Activated T-cell treated with anti-CD3 and anti-CD28 coated beads, Interleukin-2, amount 50 U/mL, for 24 hours (primary cell): Measurements from ENCODE around the gene TLR6.

Source experiments
- DNase-seq: peaks from one replicate; pipeline ENCODE4 v3.0.0-alpha.2; 2020
- H3K27ac Mint-ChIP-seq: 2 replicates; pipeline ENCODE4 v1.8.0; 2020; ENCODE audit warnings: mild to moderate bottlenecking, mixed read lengths
- H3K27me3 Mint-ChIP-seq: 2 replicates; pipeline ENCODE4 v1.8.0; 2020; ENCODE audit warnings: mixed read lengths
- H3K36me3 Mint-ChIP-seq: 2 replicates; pipeline ENCODE4 v1.8.0; 2020; ENCODE audit warnings: low read depth, mixed read lengths
- H3K4me1 Mint-ChIP-seq: 2 replicates; pipeline ENCODE4 v1.8.0; 2020; ENCODE audit warnings: low read depth, mixed read lengths
- H3K4me3 Mint-ChIP-seq: 2 replicates; pipeline ENCODE4 v1.8.0; 2020; ENCODE audit warnings: mild to moderate bottlenecking, moderate library complexity, mixed read lengths
- H3K9me3 Mint-ChIP-seq: 2 replicates; pipeline ENCODE4 v1.8.0; 2020; ENCODE audit warnings: mixed read lengths

The TLR6 gene

GRCh38 chr4:38857354-38858096, 908 bp upstream of the TLR6 start:
- H3K4me3 Mint-ChIP-seq: peak overlapping the region; percentile 62
- no peaks in the 10 kb centered on the region for H3K27me3 Mint-ChIP-seq
- DNase-seq: peak; percentile 61
- peaks cover 40% of the 10 kb centered on the region for H3K4me1 Mint-ChIP-seq
- no peaks in the 10 kb centered on the region for H3K9me3 Mint-ChIP-seq
- no peaks in the 10 kb centered on the region for H3K36me3 Mint-ChIP-seq
- H3K27ac Mint-ChIP-seq: peak overlapping the region; percentile 76

GRCh38 chr4:38856046-38856445, 571 bp downstream of the TLR6 start:
- no peak for DNase-seq
- Mint-ChIP-seq H3K4me3 (peak overlapping the region; percentile 77), H3K36me3 (no peaks in the 10 kb centered on the region), H3K9me3 (no peaks in the 10 kb centered on the region), H3K27me3 (no peaks in the 10 kb centered on the region), H3K27ac (peak overlapping the region; percentile 76), H3K4me1 (peaks cover 40% of the 10 kb centered on the region)

- Mint-ChIP-seq H3K27me3 (no peaks in the 10 kb centered on the region), H3K27ac (no peak overlapping the region), H3K4me1 (peaks cover 35% of the 10 kb centered on the region), H3K36me3 (no peaks in the 10 kb centered on the region), H3K9me3 (no peaks in the 10 kb centered on the region), H3K4me3 (peak overlapping the region; percentile 77)
- DNase-seq: no peak
These were observed 1.2 kb downstream of the TLR6 start for GRCh38 chr4:38855466-38855865.

GRCh38 chr4:38846015-38846414, 10.6 kb downstream of the TLR6 start:
- peaks cover 6% of the 10 kb centered on the region for H3K36me3 Mint-ChIP-seq
- H3K27ac Mint-ChIP-seq: no peak overlapping the region
- H3K4me3 Mint-ChIP-seq: no peak overlapping the region

GRCh38 chr4:38842994-38843393, 13.6 kb downstream of the TLR6 start:
- Mint-ChIP-seq H3K4me3 (no peak overlapping the region), H3K9me3 (no peaks in the 10 kb centered on the region), H3K36me3 (no peaks in the 10 kb centered on the region), H3K27ac (no peak overlapping the region), H3K4me1 (peaks cover 12% of the 10 kb centered on the region), H3K27me3 (no peaks in the 10 kb centered on the region)
- DNase-seq: no peak

More at GRCh38 chr4:38846015-38846414, 10.6 kb downstream of the TLR6 start:
- Mint-ChIP-seq H3K4me1 (no peaks in the 10 kb centered on the region), H3K27me3 (no peaks in the 10 kb centered on the region), H3K9me3 (peaks cover 16% of the 10 kb centered on the region)
- DNase-seq: no peak

- H3K27me3 Mint-ChIP-seq: no peaks in the 10 kb centered on the region
- peak overlapping the region; percentile 50 for H3K27ac Mint-ChIP-seq
- H3K36me3 Mint-ChIP-seq: peaks cover 8% of the 10 kb centered on the region
- H3K4me1 Mint-ChIP-seq: peaks cover 23% of the 10 kb centered on the region
- peaks cover 19% of the 10 kb centered on the region for H3K9me3 Mint-ChIP-seq
- H3K4me3 Mint-ChIP-seq: no peak overlapping the region
- no peak for DNase-seq
These were observed 18.8 kb downstream of the TLR6 start for GRCh38 chr4:38837849-38838248.

GRCh38 chr4:38837334-38837733, 19.3 kb downstream of the TLR6 start:
- Mint-ChIP-seq H3K4me3 (no peak overlapping the region), H3K9me3 (peaks cover 19% of the 10 kb centered on the region), H3K27ac (peak overlapping the region; percentile 50), H3K4me1 (peaks cover 23% of the 10 kb centered on the region), H3K36me3 (peaks cover 8% of the 10 kb centered on the region), H3K27me3 (no peaks in the 10 kb centered on the region)
- DNase-seq: no peak

GRCh38 chr4:38834570-38834969, 22.0 kb downstream of the TLR6 start:
- Mint-ChIP-seq H3K9me3 (peaks cover 19% of the 10 kb centered on the region), H3K27ac (no peak overlapping the region), H3K4me3 (no peak overlapping the region), H3K4me1 (peaks cover 22% of the 10 kb centered on the region), H3K36me3 (peaks cover 8% of the 10 kb centered on the region), H3K27me3 (no peaks in the 10 kb centered on the region)
- DNase-seq: no peak

GRCh38 chr4:38832624-38833528, 23.7 kb downstream of the TLR6 start:
- H3K27ac Mint-ChIP-seq: no peak overlapping the region
- H3K36me3 Mint-ChIP-seq: peaks cover 8% of the 10 kb centered on the region
- peaks cover 19% of the 10 kb centered on the region for H3K9me3 Mint-ChIP-seq
- no peaks in the 10 kb centered on the region for H3K27me3 Mint-ChIP-seq
- DNase-seq: no peak
- H3K4me1 Mint-ChIP-seq: peaks cover 10% of the 10 kb centered on the region
- no peak overlapping the region for H3K4me3 Mint-ChIP-seq

- no peak overlapping the region for H3K27ac Mint-ChIP-seq
- H3K27me3 Mint-ChIP-seq: no peaks in the 10 kb centered on the region
- H3K4me3 Mint-ChIP-seq: no peak overlapping the region
These were observed 24.4 kb downstream of the TLR6 start for GRCh38 chr4:38832206-38832605.

GRCh38 chr4:38831653-38832052, 25.0 kb downstream of the TLR6 start:
- H3K9me3 Mint-ChIP-seq: peaks cover 19% of the 10 kb centered on the region
- H3K27ac Mint-ChIP-seq: no peak overlapping the region
- peaks cover 8% of the 10 kb centered on the region for H3K36me3 Mint-ChIP-seq
- H3K27me3 Mint-ChIP-seq: no peaks in the 10 kb centered on the region
- H3K4me1 Mint-ChIP-seq: no peaks in the 10 kb centered on the region
- no peak overlapping the region for H3K4me3 Mint-ChIP-seq
- no peak for DNase-seq

More at GRCh38 chr4:38832206-38832605, 24.4 kb downstream of the TLR6 start:
- Mint-ChIP-seq H3K4me1 (peaks cover 4% of the 10 kb centered on the region), H3K36me3 (peaks cover 8% of the 10 kb centered on the region), H3K9me3 (peaks cover 19% of the 10 kb centered on the region)
- no peak for DNase-seq

GRCh38 chr4:38829237-38829636, 27.4 kb downstream of the TLR6 start:
- Mint-ChIP-seq H3K27me3 (no peaks in the 10 kb centered on the region), H3K36me3 (peaks cover 2% of the 10 kb centered on the region), H3K4me3 (no peak overlapping the region), H3K27ac (no peak overlapping the region), H3K9me3 (peaks cover 3% of the 10 kb centered on the region), H3K4me1 (no peaks in the 10 kb centered on the region)
- no peak for DNase-seq

- DNase-seq: no peak
- H3K9me3 Mint-ChIP-seq: peaks cover 5% of the 10 kb centered on the region
- peaks cover 13% of the 10 kb centered on the region for H3K4me1 Mint-ChIP-seq
- peaks cover 2% of the 10 kb centered on the region for H3K36me3 Mint-ChIP-seq
- H3K4me3 Mint-ChIP-seq: no peak overlapping the region
- H3K27ac Mint-ChIP-seq: no peak overlapping the region
- no peaks in the 10 kb centered on the region for H3K27me3 Mint-ChIP-seq
These were observed 32.9 kb downstream of the TLR6 start for GRCh38 chr4:38823766-38824165.

- Mint-ChIP-seq H3K9me3 (peaks cover 5% of the 10 kb centered on the region), H3K36me3 (peaks cover 2% of the 10 kb centered on the region), H3K27me3 (no peaks in the 10 kb centered on the region), H3K4me3 (no peak overlapping the region), H3K27ac (no peak overlapping the region), H3K4me1 (peaks cover 13% of the 10 kb centered on the region)
- no peak for DNase-seq
These were observed 33.8 kb downstream of the TLR6 start for GRCh38 chr4:38822748-38823303.
